ENCODE results near the gene CPEB2.

DNA sequence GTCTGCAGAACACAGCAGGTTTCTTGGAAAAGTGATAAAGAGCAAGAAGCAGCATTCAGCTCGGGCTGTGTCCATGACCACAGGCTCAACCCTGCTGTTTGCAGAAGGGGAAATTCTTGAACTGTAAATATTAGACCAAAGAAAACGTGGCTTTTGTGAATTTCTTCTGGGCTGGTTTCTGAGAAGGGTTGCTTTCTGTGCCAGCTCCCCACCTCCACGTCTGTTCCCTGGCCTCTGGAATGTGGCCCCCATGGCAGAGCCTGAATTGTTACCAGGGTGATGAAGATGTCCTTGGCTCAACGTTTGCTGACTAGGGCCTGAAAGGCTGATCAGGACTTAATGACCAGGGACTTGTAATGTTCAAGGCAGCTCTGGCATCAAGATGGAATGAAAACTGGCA, 116.0 kb downstream of the CPEB2 start:
- no peak for TF ChIP-seq CTCF (IDR thresholded peaks at IDR 0.05; ENCODE audit: low read depth, low read length, poor library complexity, severe bottlenecking)
- TF ChIP-seq EZH2phosphoT487 (IDR thresholded peaks at IDR 0.05; ENCODE audit: borderline replicate concordance, low read length), result no peak
